ENCODE results near the gene GLMP.

Gene GLMP

DNA sequence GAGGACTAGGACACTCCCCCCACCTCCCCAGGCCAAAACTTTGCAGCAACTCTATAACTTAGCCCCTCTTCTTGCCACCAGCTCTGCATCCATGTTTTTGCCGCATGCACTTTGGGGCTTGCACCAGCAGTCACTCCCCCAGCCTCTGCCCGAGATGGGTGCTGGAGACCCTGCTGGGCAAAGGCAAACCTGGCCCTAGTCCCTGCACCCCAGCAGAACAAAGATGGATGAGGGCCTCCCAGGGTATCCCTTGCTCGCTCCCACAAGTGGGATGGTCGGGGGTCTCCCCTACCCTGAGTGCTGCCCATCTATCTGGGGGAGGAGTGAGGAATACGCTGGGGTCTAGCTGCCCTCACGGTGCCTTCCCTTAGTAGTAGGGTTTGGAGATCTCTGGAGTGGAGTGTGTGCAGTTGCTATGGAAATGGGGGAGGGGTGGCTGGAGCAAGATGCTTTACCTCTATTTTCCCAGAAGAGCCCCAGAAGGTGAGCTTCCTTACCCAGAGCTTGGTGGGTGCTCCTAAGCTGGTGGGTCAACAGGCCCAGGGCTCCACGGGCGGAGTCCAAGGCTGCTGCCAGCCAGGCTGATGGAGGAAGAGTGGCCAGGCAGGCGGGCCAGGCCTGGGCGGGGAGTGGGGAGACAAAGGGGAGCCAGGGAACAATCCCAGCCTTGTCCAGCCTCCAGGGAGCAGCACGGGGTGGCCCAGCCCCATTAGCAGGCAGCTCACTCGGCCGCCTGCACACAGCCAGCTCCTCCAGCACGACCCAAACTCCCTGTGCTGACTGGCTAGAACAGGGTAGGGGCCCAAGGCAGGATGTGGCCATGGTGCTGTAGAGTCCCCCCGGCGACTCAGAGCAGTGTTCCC, 47.8 kb downstream of the GLMP start, which contains the start of gene PAQR6:
TSS of gene PAQR6 (minus strand) at position 597 of the 863 bp plus-strand sequence. CDS start 1,325 bp downstream, outside the sequence.
- no peak for DNase-seq

DNA sequence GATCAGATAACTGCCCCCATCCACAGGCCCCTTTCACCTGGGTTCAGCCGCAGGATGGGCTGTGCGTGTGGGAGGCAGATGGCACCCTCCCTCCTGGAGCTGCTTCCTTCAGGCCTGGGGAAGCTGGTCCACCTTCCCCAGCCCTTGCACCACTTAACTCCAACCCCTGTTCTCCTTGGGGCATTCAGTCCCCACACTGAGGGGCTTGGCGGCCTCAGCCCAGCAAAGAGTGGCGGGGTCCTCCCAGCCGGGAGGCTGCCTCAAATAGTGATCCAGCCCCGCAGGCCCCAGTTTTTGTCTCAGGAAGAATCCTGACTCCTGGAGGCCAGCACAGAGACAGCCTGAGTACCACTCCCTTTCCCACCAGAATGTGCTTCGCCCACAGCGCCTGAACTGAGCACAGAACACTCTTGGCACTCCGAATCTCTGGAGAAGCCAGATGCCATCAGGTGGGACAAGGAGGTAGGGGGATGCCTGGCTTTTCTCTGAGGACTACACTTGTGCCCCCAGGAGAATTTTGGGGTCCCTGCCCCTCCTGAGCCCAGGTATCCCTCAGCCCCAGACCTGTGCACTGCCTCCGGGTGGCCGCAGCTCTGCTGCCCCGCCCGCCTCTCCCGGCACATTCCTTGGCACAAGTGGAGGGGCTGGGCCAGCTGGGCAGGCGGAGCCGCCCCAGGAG, 48.6 kb downstream of the GLMP start:
- DNase-seq, result no peak

DNA sequence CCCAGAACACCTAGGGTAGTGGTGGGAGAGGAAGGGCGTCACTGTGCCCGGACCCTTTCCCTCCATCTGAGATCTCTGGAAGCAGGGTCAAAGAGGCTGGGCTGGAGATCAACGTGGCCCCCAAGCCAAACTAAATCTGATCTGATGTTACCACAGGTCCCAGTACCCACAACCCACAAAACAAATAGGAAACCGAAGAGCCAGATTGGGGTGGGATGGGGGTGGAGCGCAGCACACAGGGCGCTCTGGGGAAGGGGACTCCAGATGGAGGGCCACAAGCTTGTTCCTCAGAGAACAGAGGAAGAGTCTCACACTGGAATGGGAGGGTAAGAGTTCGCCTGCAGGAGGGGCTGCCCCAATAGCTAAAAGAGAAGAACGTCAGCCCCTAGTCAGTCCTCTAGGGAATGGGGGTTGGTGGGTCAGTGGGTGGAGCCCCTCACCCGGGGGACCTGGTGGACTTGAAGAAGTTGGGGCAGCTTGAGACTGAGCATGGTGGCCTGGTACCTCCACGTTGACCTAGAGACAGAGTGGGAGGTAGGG, 49.2 kb downstream of the GLMP start:
- DNase-seq, result no peak

DNA sequence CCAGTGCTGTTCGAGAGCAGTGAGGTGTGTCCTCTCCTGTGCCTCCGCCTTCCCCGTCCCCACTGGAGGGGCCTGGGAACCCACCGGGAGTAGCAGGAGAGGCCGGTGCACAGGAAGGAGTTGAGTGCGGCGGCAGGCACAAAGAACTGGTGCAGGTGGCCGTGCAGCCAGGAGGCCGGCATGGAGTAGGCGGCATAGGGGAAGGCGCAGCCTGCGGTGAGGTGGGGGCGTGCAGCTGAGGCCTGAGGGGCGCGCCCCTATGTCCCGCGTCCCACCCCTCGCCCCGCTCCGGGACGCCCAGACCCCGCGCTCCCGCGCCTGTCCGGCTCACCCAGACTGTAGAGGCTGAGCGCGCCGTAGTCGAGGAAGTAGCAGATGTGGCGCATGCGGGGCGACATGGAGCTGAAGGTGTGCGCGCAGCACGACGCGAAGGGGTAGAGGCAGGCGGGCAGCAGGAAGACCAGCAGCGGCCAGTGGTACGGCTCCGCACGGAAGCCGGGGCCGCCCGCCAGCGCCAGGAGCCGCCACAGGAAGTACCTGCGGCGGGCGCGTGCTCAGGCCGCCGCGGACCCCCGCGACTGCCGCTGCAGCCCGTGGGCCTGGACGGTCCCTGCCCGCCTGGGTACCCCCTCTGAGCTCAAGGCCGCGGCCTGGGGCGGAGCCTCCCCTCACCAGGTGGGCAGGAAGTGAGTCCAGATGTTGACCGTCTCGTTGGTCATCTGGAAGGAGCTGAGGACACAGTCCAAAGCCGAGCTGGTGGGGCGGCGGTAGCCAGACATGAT, 49.8 kb downstream of the GLMP start:
- no peak for DNase-seq

DNA sequence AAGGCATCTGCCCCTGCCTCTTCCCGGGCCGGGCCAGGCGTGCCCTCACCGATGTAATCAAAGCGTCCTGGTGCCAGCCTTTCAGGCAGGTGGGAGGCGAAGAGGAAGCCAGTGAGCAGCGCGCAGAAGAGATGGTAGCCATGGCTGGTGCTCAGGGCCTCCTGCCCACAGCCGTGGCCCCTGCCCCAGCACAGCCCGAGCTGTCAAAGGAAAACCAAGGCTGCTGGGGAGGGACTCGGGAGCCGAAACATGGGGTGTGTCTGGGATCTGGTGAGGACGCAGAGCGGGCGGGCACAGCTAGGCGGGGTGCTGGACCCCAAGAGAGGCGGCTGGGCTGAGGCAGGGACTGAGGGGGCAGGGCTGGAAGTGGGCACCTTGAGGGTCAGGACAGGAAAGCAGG, 50.8 kb downstream of the GLMP start:
- no peak for DNase-seq

DNA sequence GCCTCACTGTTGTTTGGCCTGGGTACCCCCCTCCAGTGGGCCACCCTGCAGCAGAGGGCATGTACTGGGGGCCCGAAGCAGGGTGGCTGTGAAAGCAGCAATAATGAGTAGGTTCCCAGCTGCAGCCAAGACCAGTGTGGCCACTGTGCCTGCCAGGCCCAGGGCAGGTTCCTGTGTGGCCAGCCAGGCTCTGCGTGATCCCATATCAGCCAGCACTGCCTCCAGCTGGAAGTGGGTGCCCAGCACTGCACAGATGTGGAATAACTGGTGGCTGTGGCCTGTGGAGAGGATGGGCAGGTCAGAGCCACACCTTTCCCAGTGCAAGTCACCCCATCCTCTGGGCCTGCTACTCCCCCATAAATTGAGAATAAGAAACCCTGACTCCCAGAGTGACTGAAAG, 51.4 kb downstream of the GLMP start:
- no peak for DNase-seq

DNA sequence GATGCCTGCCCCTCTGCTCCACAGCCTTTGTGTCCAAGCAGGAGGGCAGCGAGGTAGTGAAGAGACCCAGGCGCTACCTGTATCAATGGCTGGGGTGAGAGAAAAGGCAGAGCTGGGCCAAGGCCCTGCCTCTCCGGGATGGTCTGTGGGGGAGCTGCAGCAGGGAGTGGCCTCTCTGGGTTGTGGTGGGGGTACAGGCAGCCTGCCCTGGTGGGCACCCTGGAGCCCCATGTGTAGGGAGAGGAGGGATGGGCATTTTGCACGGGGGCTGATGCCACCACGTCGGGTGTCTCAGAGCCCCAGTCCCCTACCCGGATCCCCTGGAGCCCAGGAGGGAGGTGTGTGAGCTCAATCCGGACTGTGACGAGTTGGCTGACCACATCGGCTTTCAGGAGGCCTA, 52.7 kb downstream of the GLMP start:
- no peak for DNase-seq
